K562 (cell line): ENCODE data around the gene ANKEF1. TPM values are rescaled to one million over a fixed set of nuclear protein-coding genes. Genes with fewer than 3 reads are reported as not detected.

Experiments used
- ATAC-seq: fragments of 200-7000 bp; cut with Tn5 transposase; 3 replicates; pipeline ENCODE4 v1.9.1; 2020; ENCODE audit warnings: moderate library complexity
- BruUV-seq: library from RNA; stranded (reverse); fragments of 400-500 nt; replicated peaks from 2 replicates; lab custom pipeline; 2021; lab: Mats Ljungman, UMichigan
- CTCF ChIA-PET: fragments of 300-600 bp; formaldehyde crosslinking; extraction: SDS; loops from one replicate; lab custom pipeline; 2021; ENCODE audit warnings: low intra/inter-chr PET ratio; lab: Yijun Ruan, JAX
- POLR2A ChIA-PET: fragments of 300-600, 350-650 bp; sonication (Branson Sonifier 250); formaldehyde crosslinking; extraction: SDS; loops from one replicate; lab custom pipeline; 2021; ENCODE audit warnings: antibody characterized with exemption, inconsistent platforms; lab: Yijun Ruan, JAX
- DNase-seq, 4 experiments: peaks; one replicate each; pipeline versions ENCODE4 v3.0.0 to v3.0.0-alpha.2; 2011 to 2018; ENCODE audit warnings: low spot score in 3 of 4, mixed read lengths in 3 of 4; ENCODE audit errors: extremely low read depth in 1 of 4
- FAIRE-seq: peaks from 2 replicates; lab custom pipeline; 2011; peaks lifted over from hg19 to GRCh38; lab: Jason Lieb, UNC
- H2AFZ ChIP-seq: 2 replicates; pipeline ENCODE4 v1.6.0; 2011; ENCODE audit warnings: low read depth, low read length, control low read depth, inconsistent platforms
- H3K27ac ChIP-seq: fragments of 200-600 bp; 3 replicates; pipeline ENCODE4 v1.8.0; 2011; ENCODE audit warnings: low read depth, mild to moderate bottlenecking, control low read depth, inconsistent platforms, low read length, moderate library complexity, mixed read lengths; ENCODE audit errors: extremely low read depth
- H3K27me3 ChIP-seq, 2 experiments: fragments of 300-600 bp in 1 of 2; 2 replicates in 1 of 2; 3 replicates in 1 of 2; pipeline versions ENCODE4 v1.6.0 to v1.8.0; 2011; ENCODE audit warnings: inconsistent platforms in 2 of 2, low read length in 2 of 2, mild to moderate bottlenecking in 1 of 2, mixed read lengths in 1 of 2, moderate library complexity in 1 of 2; ENCODE audit not compliant: control insufficient read depth in 2 of 2, insufficient read depth in 2 of 2
- H3K36me3 ChIP-seq: fragments of 300-600 bp; 3 replicates; pipeline ENCODE4 v1.8.0; 2011; ENCODE audit warnings: mild to moderate bottlenecking, low read length, inconsistent platforms; ENCODE audit not compliant: control insufficient read depth, insufficient read depth
- H3K4me1 ChIP-seq, 2 experiments: fragments of 200-600 bp in 1 of 2; replicated peaks in 1 of 2; 2 replicates in 1 of 2; 3 replicates in 1 of 2; pipeline versions ENCODE4 v1.5.1 to v1.8.0; 2011; ENCODE audit warnings: inconsistent platforms in 2 of 2, low read length in 2 of 2, mild to moderate bottlenecking in 1 of 2, mixed read lengths in 1 of 2, moderate library complexity in 1 of 2; ENCODE audit not compliant: control insufficient read depth in 2 of 2, insufficient read depth in 2 of 2
- H3K4me2 ChIP-seq: 2 replicates; pipeline ENCODE4 v1.6.1; 2011; ENCODE audit warnings: low read length, control low read depth, inconsistent platforms, mixed read lengths; ENCODE audit not compliant: insufficient read depth
- H3K4me3 ChIP-seq: fragments of 200-600 bp; sonication (generic), shearing (Covaris generic); 2 replicates; pipeline ENCODE4 v1.5.1; 2016; ENCODE audit warnings: control low read depth, inconsistent platforms
- H3K79me2 ChIP-seq: fragments of 200-600 bp; 3 replicates; pipeline ENCODE4 v1.8.0; 2011; ENCODE audit warnings: low read length, inconsistent platforms; ENCODE audit not compliant: control insufficient read depth, insufficient read depth
- H3K9ac ChIP-seq, 2 experiments: 2 replicates each; pipeline versions ENCODE4 v1.6.0 to v1.6.1; 2011; ENCODE audit warnings: low read depth in 2 of 2, low read length in 2 of 2, control low read depth in 1 of 2, inconsistent platforms in 1 of 2, mild to moderate bottlenecking in 1 of 2, mixed read lengths in 1 of 2; ENCODE audit not compliant: insufficient read depth in 1 of 2
- H3K9me1 ChIP-seq: one replicate; pipeline ENCODE4 v1.6.0; 2011; ENCODE audit warnings: inconsistent platforms, mild to moderate bottlenecking, low read length, moderate library complexity; ENCODE audit not compliant: control insufficient read depth, insufficient read depth
- H3K9me3 ChIP-seq: replicated peaks from 2 replicates; pipeline ENCODE4 v1.5.1; 2011; ENCODE audit warnings: low read depth, low read length, inconsistent platforms; ENCODE audit not compliant: control insufficient read depth, insufficient read depth
- H4K20me1 ChIP-seq: replicated peaks from 2 replicates; pipeline ENCODE4 v1.6.1; 2011; ENCODE audit warnings: low read length, inconsistent platforms, mixed read lengths; ENCODE audit not compliant: control insufficient read depth, insufficient read depth
- CHCHD3 ChIP-seq: fragments of 250-450 bp; sonication (Bioruptor Pico); IDR thresholded peaks from 2 replicates; pipeline ENCODE4 v2.1.2; 2022; ENCODE audit warnings: mild to moderate bottlenecking
- KDM1A ChIP-seq, 2 experiments: fragments of 450-650 bp; IDR thresholded peaks; 2 replicates each; pipeline ENCODE4 v1.6.1; 2016; ENCODE audit warnings: mild to moderate bottlenecking in 2 of 2
- RFX5 ChIP-seq: IDR thresholded peaks from 2 replicates; pipeline ENCODE4 v1.6.1; 2011; ENCODE audit warnings: low read depth, mild to moderate bottlenecking, improper control_type of control experiment, low read length
- ZBTB1 ChIP-seq: sonication (generic); formaldehyde crosslinking; IDR thresholded peaks from 2 replicates; pipeline ENCODE4 v1.8.1; 2023; ENCODE audit warnings: missing genetic modification reagents, low read depth, mild to moderate bottlenecking, borderline replicate concordance
- ZFP36 ChIP-seq: fragments of 150-350 bp; IDR thresholded peaks from 2 replicates; pipeline ENCODE4 v1.6.1; 2018; ENCODE audit warnings: low read length, low read depth; ENCODE audit not compliant: partially characterized antibody
- WGBS: fragments of 100-300 bp; shearing (Covaris generic); methylation state at CpG from one replicate; pipeline ENCODE4 v1.1.6; 2016; ENCODE audit warnings: low coverage, mixed read lengths; ENCODE audit not compliant: insufficient coverage; ENCODE audit errors: missing lambda C conversion rate; 5-methylcytosine and 5-hydroxymethylcytosine counted together
- in situ Hi-C: fragments of 300-500 bp; cut with MboI; formaldehyde crosslinking; loops from 4 replicates; pipeline ENCODE4 v1.15.0; 2018; ENCODE audit warnings: inconsistent platforms, mixed read lengths
- intact Hi-C: fragments of 100-400 bp; cut with micrococcal nuclease; formaldehyde crosslinking; loops from 2 replicates; pipeline ENCODE4 v1.14.2; 2022
- polyA plus RNA-seq, 8 experiments: library from polyadenylated mRNA; depleted of rRNA in 4 of 8; stranded (reverse) in 5 of 8; unstranded in 3 of 8; fragments of >200 nt; fragmentation: Nextera tagmentation in 2 of 8; fragmentation: Illumina TruSeq in 1 of 8; extraction: Ambion mirVana in 2 of 8; extraction: Trizol in 1 of 8; gene quantifications; 2 replicates each; pipeline versions ENCODE4 v1.2.1 to v1.2.3, GENCODE V29; 2011 to 2014; ENCODE audit warnings: inconsistent platforms in 1 of 8, missing spikeins in 1 of 8
- total RNA-seq, 7 experiments: library from RNA; depleted of rRNA in 6 of 7; stranded (reverse); fragments of >200 nt in 6 of 7; fragmentation: Illumina TruSeq in 2 of 7; extraction: Trizol in 2 of 7; gene quantifications; 2 replicates each; pipeline versions ENCODE4 v1.2.1 to v1.2.3, GENCODE V29; 2011 to 2021; ENCODE audit warnings: low replicate concordance in 1 of 7
- TF ChIP-seq, protein P1 (sequence below): IDR thresholded peaks from 3 replicates; pipeline ENCODE4 v1.6.1; 2011; ENCODE audit warnings: borderline replicate concordance, mild to moderate bottlenecking, moderate library complexity; ENCODE audit not compliant: insufficient read length; ENCODE audit errors: extremely low read depth
- TF ChIP-seq, protein P2 (sequence below): sonication (generic); formaldehyde crosslinking; IDR thresholded peaks from 2 replicates; pipeline ENCODE4 v1.8.0; 2022; ENCODE audit warnings: mild to moderate bottlenecking, missing genetic modification reagents
- TF ChIP-seq, protein P3 (sequence below): fragments of 250-450 bp; sonication (Bioruptor Pico); IDR thresholded peaks from 2 replicates; pipeline ENCODE4 v1.8.0; 2021; ENCODE audit warnings: borderline replicate concordance, mild to moderate bottlenecking, moderate library complexity; ENCODE audit not compliant: poor library complexity, severe bottlenecking

Gene ANKEF1
- total and polyA plus RNA-seq, 9 of the 15 experiments (the other 6 are each of a cell fraction or from before 2014, with no cell fraction given): 0.35 to 2.1 (median 1.7) TPM

DNA sequence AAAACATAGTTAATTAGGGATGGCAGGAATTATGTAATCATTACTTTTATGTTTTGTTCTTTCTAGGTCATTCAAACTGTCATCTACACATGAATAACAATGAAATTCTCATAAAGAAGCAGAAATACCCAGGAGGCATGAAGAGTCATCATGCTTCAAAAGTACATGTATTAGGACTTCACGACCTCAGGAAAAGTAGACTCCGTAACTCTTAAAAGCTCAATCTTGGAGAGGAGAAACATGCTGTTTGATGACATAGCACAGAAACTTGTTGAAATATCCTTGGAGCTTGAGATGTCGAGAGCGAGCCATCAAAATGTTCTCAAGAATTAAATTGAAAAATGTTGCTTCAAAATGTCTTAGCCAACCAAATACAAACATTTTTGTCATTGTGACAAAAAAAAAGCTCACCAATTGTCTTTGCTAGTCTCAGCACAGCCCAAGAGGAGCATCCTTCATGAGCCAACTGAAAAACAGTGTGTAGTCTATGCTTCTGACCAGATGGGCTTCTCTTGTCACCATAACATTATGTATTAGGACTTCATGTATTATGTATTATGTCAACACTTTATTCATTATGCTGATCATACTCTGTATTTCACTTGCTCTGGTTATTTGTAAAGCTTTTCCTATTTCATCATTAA is 28.2 kb upstream of the ANKEF1 start:
- 46% methylated on average over 4 of the region's 4 CpGs for WGBS
- FAIRE-seq (no peak), ATAC-seq (no peak)

More for the DNA sequence above, 28.2 kb upstream of the ANKEF1 start:
- no peak overlapping the region for H3K27ac ChIP-seq
- H3K9me3 ChIP-seq: no peaks in the 10 kb centered on the region
- H3K79me2 ChIP-seq: no peaks in the 10 kb centered on the region
- H3K27me3 ChIP-seq: no peaks in the 10 kb centered on the region
- H3K4me2 ChIP-seq: no peak overlapping the region
- ChIA-PET CTCF (no interaction called here), POLR2A (no interaction called here)
- intact Hi-C loops: no loop called here
- H3K9me1 ChIP-seq: no peaks in the 10 kb centered on the region
- no peak for DNase-seq
- no peak overlapping the region for H3K4me3 ChIP-seq
- no TSS peak for BruUV-seq
- no peak overlapping the region for H3K9ac ChIP-seq
- TF ChIP-seq ZBTB1 (CRISPR knock-in tag): no peak
- TF ChIP-seq RFX5: no peak
- TF ChIP-seq, protein P1, sequence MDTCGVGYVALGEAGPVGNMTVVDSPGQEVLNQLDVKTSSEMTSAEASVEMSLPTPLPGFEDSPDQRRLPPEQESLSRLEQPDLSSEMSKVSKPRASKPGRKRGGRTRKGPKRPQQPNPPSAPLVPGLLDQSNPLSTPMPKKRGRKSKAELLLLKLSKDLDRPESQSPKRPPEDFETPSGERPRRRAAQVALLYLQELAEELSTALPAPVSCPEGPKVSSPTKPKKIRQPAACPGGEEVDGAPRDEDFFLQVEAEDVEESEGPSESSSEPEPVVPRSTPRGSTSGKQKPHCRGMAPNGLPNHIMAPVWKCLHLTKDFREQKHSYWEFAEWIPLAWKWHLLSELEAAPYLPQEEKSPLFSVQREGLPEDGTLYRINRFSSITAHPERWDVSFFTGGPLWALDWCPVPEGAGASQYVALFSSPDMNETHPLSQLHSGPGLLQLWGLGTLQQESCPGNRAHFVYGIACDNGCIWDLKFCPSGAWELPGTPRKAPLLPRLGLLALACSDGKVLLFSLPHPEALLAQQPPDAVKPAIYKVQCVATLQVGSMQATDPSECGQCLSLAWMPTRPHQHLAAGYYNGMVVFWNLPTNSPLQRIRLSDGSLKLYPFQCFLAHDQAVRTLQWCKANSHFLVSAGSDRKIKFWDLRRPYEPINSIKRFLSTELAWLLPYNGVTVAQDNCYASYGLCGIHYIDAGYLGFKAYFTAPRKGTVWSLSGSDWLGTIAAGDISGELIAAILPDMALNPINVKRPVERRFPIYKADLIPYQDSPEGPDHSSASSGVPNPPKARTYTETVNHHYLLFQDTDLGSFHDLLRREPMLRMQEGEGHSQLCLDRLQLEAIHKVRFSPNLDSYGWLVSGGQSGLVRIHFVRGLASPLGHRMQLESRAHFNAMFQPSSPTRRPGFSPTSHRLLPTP: no peak
- TF ChIP-seq, protein P2, sequence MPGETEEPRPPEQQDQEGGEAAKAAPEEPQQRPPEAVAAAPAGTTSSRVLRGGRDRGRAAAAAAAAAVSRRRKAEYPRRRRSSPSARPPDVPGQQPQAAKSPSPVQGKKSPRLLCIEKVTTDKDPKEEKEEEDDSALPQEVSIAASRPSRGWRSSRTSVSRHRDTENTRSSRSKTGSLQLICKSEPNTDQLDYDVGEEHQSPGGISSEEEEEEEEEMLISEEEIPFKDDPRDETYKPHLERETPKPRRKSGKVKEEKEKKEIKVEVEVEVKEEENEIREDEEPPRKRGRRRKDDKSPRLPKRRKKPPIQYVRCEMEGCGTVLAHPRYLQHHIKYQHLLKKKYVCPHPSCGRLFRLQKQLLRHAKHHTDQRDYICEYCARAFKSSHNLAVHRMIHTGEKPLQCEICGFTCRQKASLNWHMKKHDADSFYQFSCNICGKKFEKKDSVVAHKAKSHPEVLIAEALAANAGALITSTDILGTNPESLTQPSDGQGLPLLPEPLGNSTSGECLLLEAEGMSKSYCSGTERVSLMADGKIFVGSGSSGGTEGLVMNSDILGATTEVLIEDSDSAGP (CRISPR knock-in tag): no peak
- no peak for TF ChIP-seq CHCHD3 (CRISPR knock-in tag)
- no peak for TF ChIP-seq KDM1A (IDR thresholded peaks at IDR 0.05)
- TF ChIP-seq ZFP36: no peak
- TF ChIP-seq, protein P3, sequence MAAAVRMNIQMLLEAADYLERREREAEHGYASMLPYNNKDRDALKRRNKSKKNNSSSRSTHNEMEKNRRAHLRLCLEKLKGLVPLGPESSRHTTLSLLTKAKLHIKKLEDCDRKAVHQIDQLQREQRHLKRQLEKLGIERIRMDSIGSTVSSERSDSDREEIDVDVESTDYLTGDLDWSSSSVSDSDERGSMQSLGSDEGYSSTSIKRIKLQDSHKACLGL (CRISPR knock-in tag): no peak
- H2AFZ ChIP-seq: no peak overlapping the region
- no peaks in the 10 kb centered on the region for H4K20me1 ChIP-seq
- in situ Hi-C loops: no loop called here
- H3K36me3 ChIP-seq: no peaks in the 10 kb centered on the region
- peaks cover 0 to 2% of the 10 kb centered on the region in 2 experiments; a peak in 1 of 5 replicates for H3K4me1 ChIP-seq
